Ovary (tissue), 3 donors: ENCODE measurements around the gene ENPP3.

Experiments used
- CTCF ChIP-seq, 3 donors: fragments of 450-650 bp in 2 of 3; fragments of 200-600 bp in 1 of 3; IDR thresholded peaks; one replicate each; pipeline versions ENCODE4 v1.5.1 to v1.8.0; 2016 to 2022; ENCODE audit warnings: antibody characterized with exemption in 3 of 3, mild to moderate bottlenecking in 1 of 3
- EP300 ChIP-seq: sonication (generic); formaldehyde crosslinking; IDR thresholded peaks from one replicate; pipeline ENCODE4 v1.6.1; 2017; ENCODE audit warnings: antibody characterized with exemption
- POLR2A ChIP-seq: fragments of 450-650 bp; IDR thresholded peaks from one replicate; pipeline ENCODE4 v1.6.1; 2017; ENCODE audit warnings: antibody characterized with exemption, mild to moderate bottlenecking, moderate library complexity
- donor health status: DM: no; HTN: no; CAD: no.

GRCh38 chr6:131763749-131764148, 126.6 kb downstream of the ENPP3 start:
- TF ChIP-seq CTCF (IDR thresholded peaks at IDR 0.05) = no peak
- no peak for TF ChIP-seq POLR2A
- TF ChIP-seq EP300 = no peak
